ENCODE results near the gene LSM12. TPM values are rescaled to one million over a fixed set of nuclear protein-coding genes. Genes with fewer than 3 reads are reported as not detected.

The LSM12 gene
- total RNA-seq, 4 donors from 2014 or later: 33.3 to 53.0 (median 41.1) TPM

GRCh38 chr17:44067545-44067940 is 1.1 kb upstream of the LSM12 start:
- no peak for ATAC-seq
- Histone ChIP-seq H3K4me3 (no peak overlapping the region), H3K9me3 (no peaks in the 10 kb centered on the region), H3K4me1 (peaks cover 3 to 58% (median 17%) of the 10 kb centered on the region in 3 donors), H3K27me3 (no peaks in the 10 kb centered on the region), H3K27ac (peak overlapping the region in 3 of 4 donors; percentile 94 to 98 (median 97)), H3K36me3 (peaks cover 0 to 17% of the 10 kb centered on the region in 2 donors)
- no peak for TF ChIP-seq EP300 (IDR thresholded peaks at IDR 0.05)
- TF ChIP-seq POLR2AphosphoS5 (IDR thresholded peaks at IDR 0.05): no peak
- no peak for TF ChIP-seq CTCF (IDR thresholded peaks at IDR 0.05)
- WGBS, 2 donors (ENCODE audit: low coverage in 1 of 2): 82 to 88% methylated on average over 9 of the region's 9 CpGs

- 0 to 2% methylated on average over 5 to 8 of the region's 9 CpGs for WGBS, 2 donors (ENCODE audit: low coverage in 1 of 2)
- Histone ChIP-seq H3K27me3 (no peaks in the 10 kb centered on the region), H3K36me3 (peaks cover 0 to 35% of the 10 kb centered on the region in 2 donors), H3K4me1 (peaks cover 0 to 45% (median 9%) of the 10 kb centered on the region in 3 donors), H3K27ac (peak overlapping the region; percentile 87 to 98 (median 96)), H3K4me3 (peak overlapping the region; percentile 63 to 84), H3K9me3 (no peaks in the 10 kb centered on the region)
- no peak for ATAC-seq
- TF ChIP-seq POLR2A (IDR thresholded peaks at IDR 0.05) (no peak), POLR2AphosphoS5 (IDR thresholded peaks at IDR 0.05) (no peak), CTCF (IDR thresholded peaks at IDR 0.05) (no peak), EP300 (IDR thresholded peaks at IDR 0.05) (no peak)
These were observed 735 bp downstream of the LSM12 start for GRCh38 chr17:44065668-44066203.

DNA sequence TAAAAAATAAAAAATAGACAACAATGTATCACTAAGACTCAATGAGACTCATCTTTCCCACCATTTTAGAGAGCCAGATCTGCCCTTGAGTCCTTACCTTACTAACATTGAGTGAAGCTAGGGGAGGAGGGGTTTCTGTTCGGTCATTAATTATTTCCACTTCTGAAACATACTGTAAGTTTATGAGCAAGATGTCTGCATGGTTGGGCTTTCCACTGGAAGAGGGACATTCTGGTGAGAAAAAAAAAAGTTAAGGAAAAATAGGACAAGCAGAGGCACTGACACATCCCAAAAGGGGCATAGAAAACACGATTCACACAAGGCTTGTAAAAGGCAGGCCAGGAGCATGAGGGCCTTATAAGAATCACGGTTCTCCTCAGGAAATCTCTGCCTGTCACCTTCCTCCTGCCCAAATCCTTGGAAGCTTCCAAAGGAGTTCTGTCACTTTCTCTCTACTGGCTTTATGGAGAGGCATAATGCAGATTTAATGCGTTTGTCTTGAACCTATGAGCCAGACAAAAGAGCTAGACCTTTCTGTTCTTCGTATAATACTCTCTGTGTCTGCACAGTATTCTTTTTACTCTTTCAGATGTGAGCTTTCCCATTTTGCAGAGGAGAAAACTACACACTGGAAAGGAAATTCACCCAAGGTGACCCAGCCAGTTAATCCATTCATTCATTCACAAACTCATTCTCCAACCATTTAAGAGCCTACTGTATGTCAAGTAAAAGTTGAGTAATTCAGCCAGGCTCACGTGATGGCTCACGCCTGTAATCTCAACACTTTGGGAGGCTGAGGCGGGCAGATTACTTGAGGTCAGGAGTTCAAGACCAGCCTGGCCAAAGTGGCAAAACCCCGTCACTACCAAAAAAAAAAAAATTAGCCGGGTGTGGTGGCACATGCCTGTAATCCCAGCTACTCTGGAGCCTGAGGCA is 2.5 kb downstream of the LSM12 start:
- Histone ChIP-seq H3K27me3 (no peaks in the 10 kb centered on the region), H3K4me3 (no peak overlapping the region), H3K9me3 (no peaks in the 10 kb centered on the region), H3K27ac (no peak overlapping the region), H3K36me3 (peaks cover 0 to 51% of the 10 kb centered on the region in 2 donors), H3K4me1 (peaks cover 0 to 42% (median 5%) of the 10 kb centered on the region in 3 donors)
- no peak for ATAC-seq
- WGBS, 2 donors (ENCODE audit: low coverage in 1 of 2): 58 to 73% methylated on average over 5 to 9 of the region's 10 CpGs
- TF ChIP-seq CTCF (IDR thresholded peaks at IDR 0.05) (no peak), POLR2AphosphoS5 (IDR thresholded peaks at IDR 0.05) (no peak), POLR2A (IDR thresholded peaks at IDR 0.05) (no peak), EP300 (IDR thresholded peaks at IDR 0.05) (no peak)

DNA sequence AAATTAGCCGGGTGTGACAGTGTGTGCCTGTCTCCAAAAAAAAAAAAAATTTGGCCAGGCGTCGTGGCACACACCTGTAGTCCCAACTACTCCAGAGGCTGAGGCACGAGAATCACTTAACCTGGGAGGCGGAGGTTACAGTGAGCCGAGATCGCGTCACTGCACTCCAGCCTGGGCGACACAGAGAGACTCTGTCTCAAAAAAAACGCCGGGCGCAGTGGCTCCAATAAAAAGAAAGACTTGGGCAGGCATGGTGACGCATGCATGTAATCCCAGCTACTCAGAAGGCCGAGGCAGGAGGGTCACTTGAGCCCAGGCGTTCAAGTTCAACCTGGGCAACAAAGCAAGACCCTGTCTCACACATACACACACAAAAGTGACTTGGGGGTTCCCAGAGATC is 3.6 kb downstream of the LSM12 start:
- ATAC-seq: no peak
- no peaks in the 10 kb centered on the region for H3K27me3 ChIP-seq
- no peaks in the 10 kb centered on the region for H3K9me3 ChIP-seq
- 85% methylated on average over 11 of the region's 15 CpGs; no CpG with 5 or more reads in 1 of the 2 donors for WGBS, 2 donors (ENCODE audit: low coverage in 1 of 2)
- peaks cover 0 to 49% (median 5%) of the 10 kb centered on the region in 3 donors for H3K4me1 ChIP-seq
- peaks cover 0 to 61% of the 10 kb centered on the region in 2 donors for H3K36me3 ChIP-seq
- H3K27ac ChIP-seq: no peak overlapping the region
- H3K4me3 ChIP-seq: no peak overlapping the region
- TF ChIP-seq CTCF (IDR thresholded peaks at IDR 0.05) (no peak), POLR2A (IDR thresholded peaks at IDR 0.05) (no peak), EP300 (IDR thresholded peaks at IDR 0.05) (no peak), POLR2AphosphoS5 (IDR thresholded peaks at IDR 0.05) (no peak)
